Measurements from ENCODE around the gene HES4.

The HES4 gene

GRCh38 chr1:998995-999724, 737 bp downstream of the HES4 start:
- no peaks in the 10 kb centered on the region for H3K27me3 ChIP-seq (ENCODE audit: insufficient read depth, low read length, poor library complexity, severe bottlenecking)
- H3K79me2 ChIP-seq (ENCODE audit: insufficient read depth, low read length) = peaks cover 17% of the 10 kb centered on the region; the same call in 1 of the 2 replicates
- peak overlapping the region; percentile 85 for H3K4me3 ChIP-seq (ENCODE audit: low read length, poor library complexity, severe bottlenecking)
- H3K36me3 ChIP-seq (ENCODE audit: insufficient read depth, low read length) = no peaks in the 10 kb centered on the region
- no peaks in the 10 kb centered on the region for H3K9me2 ChIP-seq (replicated peaks; ENCODE audit: low read depth, low read length)
- no peaks in the 10 kb centered on the region for H3K9me3 ChIP-seq (ENCODE audit: insufficient read depth, low read depth, low read length)
- H4K20me1 ChIP-seq (ENCODE audit: insufficient read depth, low read length, poor library complexity, severe bottlenecking) = peaks cover 17% of the 10 kb centered on the region
- peak overlapping the region; percentile 65 for H2AFZ ChIP-seq (ENCODE audit: low read length)
- H3K4me1 ChIP-seq (ENCODE audit: insufficient read depth, low read length, poor library complexity, severe bottlenecking) = peaks cover 42% of the 10 kb centered on the region
- H3F3A ChIP-seq (ENCODE audit: low read depth) = no peaks in the 10 kb centered on the region
- peak overlapping the region; percentile 75 for H3K9ac ChIP-seq (ENCODE audit: low read depth, low read length, poor library complexity, severe bottlenecking)
- H3K4me2 ChIP-seq (ENCODE audit: low read depth, low read length, poor library complexity, severe bottlenecking) = peak overlapping the region; percentile 98
- no peak for TF ChIP-seq EZH2phosphoT487 (IDR thresholded peaks at IDR 0.05; ENCODE audit: borderline replicate concordance)
- no peak for TF ChIP-seq CTCF (conservative IDR thresholded peaks at IDR 0.05; ENCODE audit: low read length)

GRCh38 chr1:998745-998994, 1.2 kb downstream of the HES4 start:
- H4K20me1 ChIP-seq (ENCODE audit: insufficient read depth, low read length, poor library complexity, severe bottlenecking) = peaks cover 17% of the 10 kb centered on the region
- no peaks in the 10 kb centered on the region for H3K36me3 ChIP-seq (ENCODE audit: insufficient read depth, low read length)
- H3K9me3 ChIP-seq (ENCODE audit: insufficient read depth, low read depth, low read length) = no peaks in the 10 kb centered on the region
- 0 out of 2 replicates have a peak overlapping the region, but pooled peaks have one; percentile 65 for H2AFZ ChIP-seq (ENCODE audit: low read length)
- H3K4me3 ChIP-seq (ENCODE audit: low read length, poor library complexity, severe bottlenecking) = peak overlapping the region; percentile 85
- H3K4me1 ChIP-seq (ENCODE audit: insufficient read depth, low read length, poor library complexity, severe bottlenecking) = peaks cover 37% of the 10 kb centered on the region
- peak overlapping the region; percentile 98 for H3K4me2 ChIP-seq (ENCODE audit: low read depth, low read length, poor library complexity, severe bottlenecking)
- no peaks in the 10 kb centered on the region for H3K27me3 ChIP-seq (ENCODE audit: insufficient read depth, low read length, poor library complexity, severe bottlenecking)
- no peaks in the 10 kb centered on the region for H3F3A ChIP-seq (ENCODE audit: low read depth)
- TF ChIP-seq EZH2phosphoT487 (IDR thresholded peaks at IDR 0.05; ENCODE audit: borderline replicate concordance) (no peak), CTCF (conservative IDR thresholded peaks at IDR 0.05; ENCODE audit: low read length) (no peak)
- peaks cover 12% of the 10 kb centered on the region; the same call in 1 of the 2 replicates for H3K79me2 ChIP-seq (ENCODE audit: insufficient read depth, low read length)
- H3K9ac ChIP-seq (ENCODE audit: low read depth, low read length, poor library complexity, severe bottlenecking) = peak overlapping the region; percentile 75
- H3K9me2 ChIP-seq (replicated peaks; ENCODE audit: low read depth, low read length) = no peaks in the 10 kb centered on the region

- Histone ChIP-seq H3K4me1 (ENCODE audit: insufficient read depth, low read length, poor library complexity, severe bottlenecking) (peaks cover 33% of the 10 kb centered on the region), H3K9ac (ENCODE audit: low read depth, low read length, poor library complexity, severe bottlenecking) (peak overlapping the region; percentile 75), H3K9me3 (ENCODE audit: insufficient read depth, low read depth, low read length) (no peaks in the 10 kb centered on the region), H3F3A (ENCODE audit: low read depth) (no peaks in the 10 kb centered on the region), H3K27me3 (ENCODE audit: insufficient read depth, low read length, poor library complexity, severe bottlenecking) (no peaks in the 10 kb centered on the region), H4K20me1 (ENCODE audit: insufficient read depth, low read length, poor library complexity, severe bottlenecking) (peaks cover 17% of the 10 kb centered on the region), H3K4me3 (ENCODE audit: low read length, poor library complexity, severe bottlenecking) (peak overlapping the region; percentile 85), H3K79me2 (ENCODE audit: insufficient read depth, low read length) (peaks cover 12% of the 10 kb centered on the region; the same call in 1 of the 2 replicates), H3K36me3 (ENCODE audit: insufficient read depth, low read length) (no peaks in the 10 kb centered on the region), H2AFZ (ENCODE audit: low read length) (no peak overlapping the region), H3K9me2 (replicated peaks; ENCODE audit: low read depth, low read length) (no peaks in the 10 kb centered on the region), H3K4me2 (ENCODE audit: low read depth, low read length, poor library complexity, severe bottlenecking) (peak overlapping the region; percentile 98)
- TF ChIP-seq EZH2phosphoT487 (IDR thresholded peaks at IDR 0.05; ENCODE audit: borderline replicate concordance) (no peak), CTCF (conservative IDR thresholded peaks at IDR 0.05; ENCODE audit: low read length) (peak; percentile 14; the same call in 1 of the 2 replicates)
Observed at GRCh38 chr1:997993-998744, 1.7 kb downstream of the HES4 start.
